ENCODE measurements around the gene ZBTB3. TPM values are rescaled to one million over a fixed set of nuclear protein-coding genes. Genes with fewer than 3 reads are reported as not detected.

The ZBTB3 gene
- total and polyA plus RNA-seq, 2 of the 8 experiments (the other 6 are each of a cell fraction or from before 2014, with no cell fraction given), result 30.2 to 76.9 TPM

GRCh38 chr11:62794201-62794775 lies 40.3 kb upstream of the ZBTB3 start:
- no peaks in the 10 kb centered on the region for H3K23me2 ChIP-seq (ENCODE audit: low read depth, low read length)
- H3K79me2 ChIP-seq (ENCODE audit: control insufficient read depth in 1 of 2, insufficient read depth in 2 of 2, low read length in 2 of 2), result peaks cover 0 to 24% of the 10 kb centered on the region in 2 experiments; a peak in 2 of 4 replicates
- no peak overlapping the region for H3K23ac ChIP-seq (ENCODE audit: insufficient read length)
- H3K56ac ChIP-seq (replicated peaks; ENCODE audit: insufficient read length, low read depth, low read length), result no peak overlapping the region
- DNase-seq (ENCODE audit: low read depth in 1 of 2, low spot score in 2 of 2) (no peak), FAIRE-seq (no peak)
- no peak overlapping the region for H3K9ac ChIP-seq (replicated peaks in 1 of 4; ENCODE audit: extremely low read depth in 1 of 4, low read depth in 3 of 4, low read length in 3 of 4)
- H2BK120ac ChIP-seq (replicated peaks; ENCODE audit: low read depth, low read length), result no peak overlapping the region
- no peak overlapping the region for H3K14ac ChIP-seq (ENCODE audit: insufficient read length)
- H2AFZ ChIP-seq (ENCODE audit: low read length), result no peak overlapping the region
- peaks cover 0 to 2% of the 10 kb centered on the region in 2 experiments for H4K20me1 ChIP-seq (replicated peaks in 1 of 2; ENCODE audit: control insufficient read depth in 1 of 2, insufficient read depth in 2 of 2, low read length in 2 of 2)
- no peak overlapping the region for H4K91ac ChIP-seq (replicated peaks; ENCODE audit: insufficient read length, low read length)
- TF ChIP-seq EZH2 (IDR thresholded peaks at IDR 0.05; ENCODE audit: low read depth, low read length, severe bottlenecking), result no peak
- TF ChIP-seq USF2 (IDR thresholded peaks at IDR 0.05; ENCODE audit: low read length), result no peak
- TF ChIP-seq NANOG (IDR thresholded peaks at IDR 0.05; ENCODE audit: insufficient read depth, low read depth, low read length, poor library complexity, severe bottlenecking), result no peak
- no peak for TF ChIP-seq RFX5 (IDR thresholded peaks at IDR 0.05; ENCODE audit: borderline replicate concordance, low read depth, low read length)
- TF ChIP-seq EP300 (IDR thresholded peaks at IDR 0.05; ENCODE audit: borderline replicate concordance in 1 of 2, low read depth in 2 of 2, low read length in 2 of 2), result no peak
- no peak for TF ChIP-seq TBP (IDR thresholded peaks at IDR 0.05; ENCODE audit: low read depth, low read length)
- no peak for TF ChIP-seq PHF8 (conservative IDR thresholded peaks at IDR 0.05; ENCODE audit: low read depth, low read length)
- no peak for TF ChIP-seq CEBPB (IDR thresholded peaks at IDR 0.05; ENCODE audit: low read depth, low read length)
- no peak overlapping the region for H2BK12ac ChIP-seq (ENCODE audit: low read depth, low read length)
- no peak overlapping the region for H2BK5ac ChIP-seq (ENCODE audit: low read depth, low read length)
- no peak overlapping the region for H2BK20ac ChIP-seq (ENCODE audit: low read length)
- no peak overlapping the region for H2AK5ac ChIP-seq (ENCODE audit: low read depth, low read length)
- H3K79me1 ChIP-seq (ENCODE audit: low read depth, low read length), result peaks cover 4% of the 10 kb centered on the region; the same call in 1 of the 2 replicates
- peaks cover 19 to 53% (median 39%) of the 10 kb centered on the region in 4 experiments for H3K36me3 ChIP-seq (ENCODE audit: control insufficient read depth in 2 of 4, insufficient read depth in 4 of 4, low read length in 3 of 4)
- H3K4ac ChIP-seq (replicated peaks; ENCODE audit: insufficient read length, low read depth, low read length), result no peak overlapping the region
- H3K27ac ChIP-seq (ENCODE audit: low read depth, low read length), result no peak overlapping the region
- WGBS, 2 experiments (ENCODE audit: extremely low coverage in 1 of 2, insufficient coverage in 1 of 2, insufficient read length in 1 of 2, insufficient replicate concordance in 2 of 2, low coverage in 1 of 2, low lambda C conversion rate in 2 of 2, missing lambda C conversion rate in 1 of 2), result 94% methylated on average over 8 of the region's 8 CpGs; no CpG with 5 or more reads in 1 of the 2 experiments
- no peak overlapping the region for H4K5ac ChIP-seq (ENCODE audit: insufficient read length, low read depth, low read length)
- POLR2A ChIA-PET (ENCODE audit: partially characterized antibody), result interaction anchor here (0.6 to 15.9 kb wide), 19 partner anchors 9 to 218 kb away, joined by 3 to 251 read pairs (median 4); partner anchors contain the start of genes HNRNPUL2, LBHD1, NXF1 and STX5
- H3K4me3 ChIP-seq (ENCODE audit: extremely low read depth in 1 of 4, insufficient read depth in 2 of 4, low read depth in 3 of 4, low read length in 4 of 4), result no peak overlapping the region
- H3K4me1 ChIP-seq (replicated peaks in 1 of 4; ENCODE audit: control insufficient read depth in 3 of 4, insufficient read depth in 4 of 4, low read length in 3 of 4), result peaks cover 0 to 7% (median 3%) of the 10 kb centered on the region in 4 experiments; a peak in 3 of 7 replicates
- no peak overlapping the region for H4K8ac ChIP-seq (ENCODE audit: extremely low read depth, insufficient read depth, low read length)
- H3K27me3 ChIP-seq (replicated peaks in 1 of 4; ENCODE audit: control insufficient read depth in 3 of 4, extremely low read depth in 1 of 4, insufficient read depth in 3 of 4, low read length in 3 of 4), result no peaks in the 10 kb centered on the region
- CTCF ChIA-PET (ENCODE audit: partially characterized antibody), result interaction anchor here (0.6 to 3.9 kb wide), 5 partner anchors 7 to 64 kb away, joined by 3 to 19 read pairs (median 4); partner anchors contain the start of gene TMEM179B
- no peak overlapping the region for H2BK15ac ChIP-seq (ENCODE audit: low read length)
- no peak overlapping the region for H3K18ac ChIP-seq (ENCODE audit: extremely low read depth, low read length)
- H3K9me3 ChIP-seq (ENCODE audit: insufficient read depth in 2 of 2, low read depth in 1 of 2, low read length in 1 of 2), result no peaks in the 10 kb centered on the region
- H3K4me2 ChIP-seq (ENCODE audit: insufficient read depth in 1 of 2, low read depth in 2 of 2, low read length in 2 of 2), result no peak overlapping the region
